GM23248 (cell line): ENCODE results near the gene PAFAH1B1.

ENCODE experiments used
- EZH2 ChIP-seq: fragments of 200-600 bp; sonication (generic); IDR thresholded peaks from 2 replicates; pipeline ENCODE4 v1.6.1; 2018; ENCODE audit warnings: antibody characterized with exemption, mild to moderate bottlenecking; ENCODE audit not compliant: insufficient read depth, poor library complexity, severe bottlenecking
- EZH2phosphoT487 ChIP-seq: fragments of 200-600 bp; sonication (generic); IDR thresholded peaks from 2 replicates; pipeline ENCODE4 v1.6.1; 2018; ENCODE audit warnings: antibody characterized with exemption, moderate library complexity, mild to moderate bottlenecking, low read depth; ENCODE audit not compliant: insufficient read depth

DNA sequence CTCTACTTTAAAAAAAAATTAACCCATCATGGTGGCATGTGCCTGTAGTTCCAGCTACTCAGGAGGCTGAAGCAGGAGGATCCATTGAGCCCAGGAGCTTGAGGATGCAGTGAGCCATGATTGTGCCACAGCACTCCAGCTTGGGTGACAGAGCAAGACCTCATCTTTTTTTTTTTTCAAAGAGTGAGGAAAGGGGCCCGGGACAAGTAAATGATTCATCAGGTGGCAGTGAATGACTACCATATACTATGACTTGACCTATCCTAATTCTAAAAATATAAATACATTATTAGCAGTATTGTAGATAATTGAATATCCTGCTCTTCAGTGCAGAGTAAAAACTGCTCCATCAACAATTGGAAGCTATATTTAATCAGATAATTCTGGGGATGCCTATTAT lies 62.8 kb downstream of the PAFAH1B1 start:
- no peak for TF ChIP-seq EZH2phosphoT487
- TF ChIP-seq EZH2, result no peak
